Mesenchymal stem cell (in vitro differentiated cells and primary cell): ENCODE data around the gene NDUFS3.

Source experiments
- DNase-seq: peaks from one replicate; pipeline ENCODE4 v3.0.0-alpha.2; 2013
- H2AFZ ChIP-seq: one replicate; pipeline ENCODE4 v1.6.1; 2013; ENCODE audit warnings: low read depth, mild to moderate bottlenecking, control low read depth, inconsistent platforms, low read length, moderate library complexity
- H2AK5ac ChIP-seq: 2 replicates; pipeline ENCODE4 v1.6.1; 2013; ENCODE audit warnings: low read length, moderate library complexity, mild to moderate bottlenecking, inconsistent platforms; ENCODE audit not compliant: severe bottlenecking
- H2BK120ac ChIP-seq: one replicate; pipeline ENCODE4 v1.6.1; 2013; ENCODE audit warnings: low read depth, mild to moderate bottlenecking, inconsistent platforms, low read length, moderate library complexity
- H2BK12ac ChIP-seq, 2 experiments: one replicate each; pipeline ENCODE4 v1.6.1; 2013; ENCODE audit warnings: inconsistent platforms in 2 of 2, low read length in 2 of 2, mild to moderate bottlenecking in 2 of 2, moderate library complexity in 2 of 2, control low read depth in 1 of 2
- H2BK15ac ChIP-seq: one replicate; pipeline ENCODE4 v1.6.1; 2013; ENCODE audit warnings: mild to moderate bottlenecking, low read depth, inconsistent platforms; ENCODE audit not compliant: poor library complexity, severe bottlenecking
- H2BK5ac ChIP-seq: 2 replicates; pipeline ENCODE4 v1.6.1; 2013; ENCODE audit warnings: low read depth, mild to moderate bottlenecking, low read length, control low read depth, inconsistent platforms; ENCODE audit not compliant: poor library complexity, severe bottlenecking
- H3K14ac ChIP-seq, 2 experiments: one replicate each; pipeline ENCODE4 v1.6.1; 2013; ENCODE audit warnings: inconsistent platforms in 2 of 2, low read length in 2 of 2, control low read depth in 1 of 2, mild to moderate bottlenecking in 1 of 2, moderate library complexity in 1 of 2
- H3K18ac ChIP-seq, 2 experiments: one replicate each; pipeline ENCODE4 v1.6.1; 2013; ENCODE audit warnings: inconsistent platforms in 2 of 2, low read length in 2 of 2, control low read depth in 1 of 2, low read depth in 1 of 2, mild to moderate bottlenecking in 1 of 2
- H3K23ac ChIP-seq, 2 experiments: one replicate each; pipeline ENCODE4 v1.6.1; 2013; ENCODE audit warnings: inconsistent platforms in 2 of 2, low read length in 2 of 2, mild to moderate bottlenecking in 2 of 2, moderate library complexity in 2 of 2, control low read depth in 1 of 2
- H3K27ac ChIP-seq: 2 replicates; pipeline ENCODE4 v1.5.1; 2013; ENCODE audit warnings: mild to moderate bottlenecking, moderate library complexity, low read length, control low read depth, inconsistent platforms; ENCODE audit not compliant: poor library complexity, severe bottlenecking
- H3K27me3 ChIP-seq, 2 experiments: 2 replicates each; pipeline versions ENCODE4 v1.6.1 to v1.7.0; 2013; ENCODE audit warnings: low read length in 2 of 2, mild to moderate bottlenecking in 2 of 2, moderate library complexity in 2 of 2, control low read depth in 1 of 2, inconsistent platforms in 1 of 2; ENCODE audit not compliant: control insufficient read depth in 1 of 2, insufficient read depth in 1 of 2
- H3K36me3 ChIP-seq, 2 experiments: 2 replicates each; pipeline versions ENCODE4 v1.6.1 to v1.7.0; 2013; ENCODE audit warnings: low read length in 2 of 2, control low read depth in 1 of 2, inconsistent platforms in 1 of 2, low read depth in 1 of 2, mild to moderate bottlenecking in 1 of 2; ENCODE audit not compliant: insufficient read depth in 2 of 2, control insufficient read depth in 1 of 2
- H3K4ac ChIP-seq, 2 experiments: one replicate each; pipeline ENCODE4 v1.6.1; 2013; ENCODE audit warnings: inconsistent platforms in 2 of 2, low read length in 2 of 2, mild to moderate bottlenecking in 2 of 2, moderate library complexity in 2 of 2, control low read depth in 1 of 2, low read depth in 1 of 2
- H3K4me1 ChIP-seq: 2 replicates; pipeline ENCODE4 v1.6.1; 2013; ENCODE audit warnings: low read depth, low read length, control low read depth; ENCODE audit not compliant: control insufficient read depth, insufficient read depth
- H3K4me2 ChIP-seq: 2 replicates; pipeline ENCODE4 v1.6.1; 2013; ENCODE audit warnings: low read length, mild to moderate bottlenecking, inconsistent platforms; ENCODE audit not compliant: poor library complexity, severe bottlenecking
- H3K4me3 ChIP-seq, 2 experiments: 2 replicates each; pipeline versions ENCODE4 v1.5.1 to v1.7.0; 2013; ENCODE audit warnings: low read length in 2 of 2, mild to moderate bottlenecking in 2 of 2, control low read depth in 1 of 2, low read depth in 1 of 2; ENCODE audit not compliant: insufficient read depth in 1 of 2
- H3K79me1 ChIP-seq: replicated peaks from 2 replicates; pipeline ENCODE4 v1.6.1; 2013; ENCODE audit warnings: mild to moderate bottlenecking, control low read depth, low read length, inconsistent platforms; ENCODE audit not compliant: poor library complexity, severe bottlenecking
- H3K9ac ChIP-seq: 2 replicates; pipeline ENCODE4 v1.7.0; 2013; ENCODE audit warnings: mild to moderate bottlenecking, low read length, moderate library complexity
- H3K9me3 ChIP-seq: 2 replicates; pipeline ENCODE4 v1.7.0; 2013; ENCODE audit warnings: mild to moderate bottlenecking, low read length; ENCODE audit not compliant: control insufficient read depth
- H4K8ac ChIP-seq: one replicate; pipeline ENCODE4 v1.6.1; 2013; ENCODE audit warnings: inconsistent platforms, mild to moderate bottlenecking, low read length, moderate library complexity
- H4K91ac ChIP-seq: one replicate; pipeline ENCODE4 v1.6.1; 2013; ENCODE audit warnings: mild to moderate bottlenecking, low read length, inconsistent platforms
- WGBS: methylation state at CpG from one replicate; pipeline ENCODE4 v1.1.7; 2013; ENCODE audit warnings: mixed read lengths; 5-methylcytosine and 5-hydroxymethylcytosine counted together

The NDUFS3 gene

GRCh38 chr11:47593492-47593933, 14.6 kb downstream of the NDUFS3 start:
- Histone ChIP-seq H2AK5ac (no peak overlapping the region), H3K27me3 (peaks cover 42% of the 10 kb centered on the region in 2 experiments), H3K14ac (no peak overlapping the region), H3K4ac (no peak overlapping the region), H3K36me3 (peaks cover 0 to 10% of the 10 kb centered on the region in 2 experiments), H3K79me1 (no peaks in the 10 kb centered on the region), H3K9ac (peak overlapping the region; percentile 4), H3K4me1 (peaks cover 20% of the 10 kb centered on the region), H3K23ac (no peak overlapping the region), H3K4me3 (peak overlapping the region in 1 of 2 experiments; percentile 60), H4K8ac (no peak overlapping the region), H2BK5ac (no peak overlapping the region), H3K18ac (no peak overlapping the region), H3K27ac (no peak overlapping the region), H2BK12ac (no peak overlapping the region), H3K9me3 (no peaks in the 10 kb centered on the region), H3K4me2 (peak overlapping the region; percentile 86), H4K91ac (no peak overlapping the region), H2BK15ac (no peak overlapping the region), H2BK120ac (no peak overlapping the region), H2AFZ (no peak overlapping the region)
- WGBS, result 4% methylated on average over 4 of the region's 6 CpGs
- no peak for DNase-seq

GRCh38 chr11:47593934-47594855, 15.3 kb downstream of the NDUFS3 start, which contains the start of gene C1QTNF4:
C1QTNF4 (minus strand) TSS chr11:47594411; CDS start chr11:47590810, 3,601 bp downstream.
- Histone ChIP-seq H3K79me1 (no peaks in the 10 kb centered on the region), H2BK15ac (no peak within 1 kb of the TSS), H4K91ac (no peak within 1 kb of the TSS), H3K9me3 (no peaks in the 10 kb centered on the region), H2BK5ac (no peak within 1 kb of the TSS), H2AK5ac (no peak within 1 kb of the TSS), H3K27me3 (peaks cover 42% of the 10 kb centered on the region in 2 experiments), H4K8ac (no peak within 1 kb of the TSS), H3K4me1 (peaks cover 20% of the 10 kb centered on the region), H3K14ac (no peak within 1 kb of the TSS), H3K9ac (peak within 1 kb of the TSS; percentile 4), H3K27ac (no peak within 1 kb of the TSS), H2BK120ac (no peak within 1 kb of the TSS), H2AFZ (no peak within 1 kb of the TSS), H3K4ac (no peak within 1 kb of the TSS), H3K4me3 (peak within 1 kb of the TSS; percentile 46 to 60), H3K23ac (peak within 1 kb of the TSS in 1 of 2 experiments; percentile 93), H3K18ac (peak within 1 kb of the TSS in 1 of 2 experiments; percentile 24), H3K4me2 (peak within 1 kb of the TSS; percentile 86), H2BK12ac (no peak within 1 kb of the TSS), H3K36me3 (peaks cover 0 to 10% of the 10 kb centered on the region in 2 experiments)
- 3% methylated on average over 47 of the region's 48 CpGs for WGBS
- DNase-seq, result no peak

- peaks cover 20% of the 10 kb centered on the region for H3K4me1 ChIP-seq
- no peak overlapping the region for H3K27ac ChIP-seq
- no peak overlapping the region for H2BK5ac ChIP-seq
- DNase-seq, result no peak
- H2BK15ac ChIP-seq, result no peak overlapping the region
- 67% methylated on average over 7 of the region's 7 CpGs for WGBS
- no peak overlapping the region for H2AK5ac ChIP-seq
- no peak overlapping the region for H3K14ac ChIP-seq
- no peak overlapping the region for H3K9ac ChIP-seq
- no peak overlapping the region for H3K18ac ChIP-seq
- H3K9me3 ChIP-seq, result no peaks in the 10 kb centered on the region
- no peak overlapping the region for H2AFZ ChIP-seq
- H3K4me2 ChIP-seq, result no peak overlapping the region
- H3K36me3 ChIP-seq, result peaks cover 0 to 5% of the 10 kb centered on the region in 2 experiments
- no peak overlapping the region for H3K4me3 ChIP-seq
- H2BK120ac ChIP-seq, result no peak overlapping the region
- H2BK12ac ChIP-seq, result no peak overlapping the region
- H4K8ac ChIP-seq, result no peak overlapping the region
- no peak overlapping the region for H3K4ac ChIP-seq
- H3K23ac ChIP-seq, result peak overlapping the region in 1 of 2 experiments; percentile 93
- H3K79me1 ChIP-seq, result no peaks in the 10 kb centered on the region
- peaks cover 42 to 46% of the 10 kb centered on the region in 2 experiments for H3K27me3 ChIP-seq
- H4K91ac ChIP-seq, result no peak overlapping the region
Measured at GRCh38 chr11:47595029-47595428, 16.2 kb downstream of the NDUFS3 start.

- no peak overlapping the region for H2AK5ac ChIP-seq
- H3K36me3 ChIP-seq, result no peaks in the 10 kb centered on the region
- no peak overlapping the region for H3K4me2 ChIP-seq
- H2BK12ac ChIP-seq, result no peak overlapping the region
- no peak overlapping the region for H3K4me3 ChIP-seq
- no peak overlapping the region for H3K4ac ChIP-seq
- peaks cover 20% of the 10 kb centered on the region for H3K4me1 ChIP-seq
- no peak overlapping the region for H2AFZ ChIP-seq
- DNase-seq, result no peak
- 100% methylated on average over 1 of the region's 1 CpG for WGBS
- H3K27me3 ChIP-seq, result peaks cover 42 to 48% of the 10 kb centered on the region in 2 experiments
- no peak overlapping the region for H2BK5ac ChIP-seq
- H3K14ac ChIP-seq, result no peak overlapping the region
- no peak overlapping the region for H2BK15ac ChIP-seq
- H3K23ac ChIP-seq, result no peak overlapping the region
- no peaks in the 10 kb centered on the region for H3K9me3 ChIP-seq
- H3K9ac ChIP-seq, result no peak overlapping the region
- no peak overlapping the region for H4K91ac ChIP-seq
- no peak overlapping the region for H3K18ac ChIP-seq
- no peaks in the 10 kb centered on the region for H3K79me1 ChIP-seq
- no peak overlapping the region for H2BK120ac ChIP-seq
- no peak overlapping the region for H4K8ac ChIP-seq
- no peak overlapping the region for H3K27ac ChIP-seq
Measured at GRCh38 chr11:47595967-47596366, 17.1 kb downstream of the NDUFS3 start.
